Parathyroid adenoma (tissue), 2 donors: Measurements from ENCODE around the gene RPGR.

Source experiments
- H2AFZ ChIP-seq: fragments of 300-600 bp; sonication (generic); one replicate; pipeline ENCODE4 v1.7.0; 2017; ENCODE audit warnings: antibody characterized with exemption, mild to moderate bottlenecking
- H3K27ac ChIP-seq: fragments of 300-600 bp; sonication (generic); one replicate; pipeline ENCODE4 v1.7.0; 2017
- H3K27me3 ChIP-seq: fragments of 300-600 bp; sonication (generic); one replicate; pipeline ENCODE4 v1.7.0; 2017; ENCODE audit warnings: low read length; ENCODE audit not compliant: control insufficient read depth, insufficient read depth
- H3K36me3 ChIP-seq: fragments of 300-600 bp; sonication (generic); one replicate; pipeline ENCODE4 v1.7.0; 2017; ENCODE audit warnings: low read length; ENCODE audit not compliant: control insufficient read depth, insufficient read depth
- H3K4me1 ChIP-seq: fragments of 300-600 bp; sonication (generic); one replicate; pipeline ENCODE4 v1.7.0; 2017; ENCODE audit warnings: control low read depth
- H3K4me2 ChIP-seq: fragments of 300-600 bp; sonication (generic); one replicate; pipeline ENCODE4 v1.7.0; 2017; ENCODE audit warnings: low read length
- H3K4me3 ChIP-seq: fragments of 300-600 bp; sonication (generic); one replicate; pipeline ENCODE4 v1.7.0; 2017; ENCODE audit warnings: low read depth, low read length
- H3K79me2 ChIP-seq: fragments of 300-600 bp; sonication (generic); one replicate; pipeline ENCODE4 v1.7.0; 2017; ENCODE audit warnings: control low read depth
- H3K9ac ChIP-seq: fragments of 300-600 bp; sonication (generic); one replicate; pipeline ENCODE4 v1.7.0; 2017; ENCODE audit warnings: mild to moderate bottlenecking
- H3K9me3 ChIP-seq: fragments of 300-600 bp; sonication (generic); one replicate; pipeline ENCODE4 v1.7.0; 2017; ENCODE audit warnings: low read length; ENCODE audit not compliant: control insufficient read depth
- CTCF ChIP-seq: fragments of 300-600 bp; sonication (generic); IDR thresholded peaks from one replicate; pipeline ENCODE4 v1.7.0; 2017; ENCODE audit warnings: antibody characterized with exemption, mild to moderate bottlenecking
- donor health status: primary hyperparathyroidism.

Gene RPGR

GRCh38 chrX:38318196-38318595, 9.1 kb downstream of the RPGR start:
- H3K4me3 ChIP-seq, result no peak overlapping the region
- no peaks in the 10 kb centered on the region for H3K4me1 ChIP-seq
- no peaks in the 10 kb centered on the region for H3K36me3 ChIP-seq
- H3K4me2 ChIP-seq, result no peak overlapping the region
- H2AFZ ChIP-seq, result no peak overlapping the region
- no peak overlapping the region for H3K27ac ChIP-seq
- H3K9ac ChIP-seq, result no peak overlapping the region
- no peak for TF ChIP-seq CTCF
- no peaks in the 10 kb centered on the region for H3K27me3 ChIP-seq
- H3K9me3 ChIP-seq, result no peaks in the 10 kb centered on the region
- no peaks in the 10 kb centered on the region for H3K79me2 ChIP-seq

- Histone ChIP-seq H3K4me2 (no peak overlapping the region), H3K27ac (no peak overlapping the region), H3K9ac (no peak overlapping the region), H3K4me1 (no peaks in the 10 kb centered on the region), H3K27me3 (no peaks in the 10 kb centered on the region), H3K36me3 (no peaks in the 10 kb centered on the region), H3K9me3 (no peaks in the 10 kb centered on the region), H2AFZ (no peak overlapping the region), H3K4me3 (no peak overlapping the region), H3K79me2 (no peaks in the 10 kb centered on the region)
- TF ChIP-seq CTCF, result no peak
These were observed 12.1 kb downstream of the RPGR start for GRCh38 chrX:38315186-38315585.

GRCh38 chrX:38313190-38313589, 14.1 kb downstream of the RPGR start:
- TF ChIP-seq CTCF, result no peak
- no peaks in the 10 kb centered on the region for H3K9me3 ChIP-seq
- H2AFZ ChIP-seq, result no peak overlapping the region
- H3K4me2 ChIP-seq, result no peak overlapping the region
- H3K27me3 ChIP-seq, result no peaks in the 10 kb centered on the region
- H3K9ac ChIP-seq, result no peak overlapping the region
- no peak overlapping the region for H3K4me3 ChIP-seq
- no peaks in the 10 kb centered on the region for H3K79me2 ChIP-seq
- H3K4me1 ChIP-seq, result no peaks in the 10 kb centered on the region
- H3K36me3 ChIP-seq, result no peaks in the 10 kb centered on the region
- no peak overlapping the region for H3K27ac ChIP-seq

GRCh38 chrX:38312436-38312835, 14.9 kb downstream of the RPGR start:
- H3K36me3 ChIP-seq, result no peaks in the 10 kb centered on the region
- H3K27ac ChIP-seq, result no peak overlapping the region
- H3K27me3 ChIP-seq, result no peaks in the 10 kb centered on the region
- H3K4me2 ChIP-seq, result no peak overlapping the region
- no peak overlapping the region for H3K9ac ChIP-seq
- no peak overlapping the region for H3K4me3 ChIP-seq
- no peak overlapping the region for H2AFZ ChIP-seq
- no peaks in the 10 kb centered on the region for H3K79me2 ChIP-seq
- no peaks in the 10 kb centered on the region for H3K9me3 ChIP-seq
- no peaks in the 10 kb centered on the region for H3K4me1 ChIP-seq
- no peak for TF ChIP-seq CTCF

GRCh38 chrX:38311743-38312142, 15.6 kb downstream of the RPGR start:
- H3K4me1 ChIP-seq, result no peaks in the 10 kb centered on the region
- no peak overlapping the region for H3K4me2 ChIP-seq
- no peak overlapping the region for H3K9ac ChIP-seq
- no peak overlapping the region for H2AFZ ChIP-seq
- no peaks in the 10 kb centered on the region for H3K27me3 ChIP-seq
- H3K9me3 ChIP-seq, result no peaks in the 10 kb centered on the region
- TF ChIP-seq CTCF, result no peak
- no peak overlapping the region for H3K4me3 ChIP-seq
- no peak overlapping the region for H3K27ac ChIP-seq
- no peaks in the 10 kb centered on the region for H3K79me2 ChIP-seq
- H3K36me3 ChIP-seq, result no peaks in the 10 kb centered on the region
